T-helper 17 cell (primary cell): Measurements from ENCODE around the gene CRACR2B. TPM values are rescaled to one million over a fixed set of nuclear protein-coding genes. Genes with fewer than 3 reads are reported as not detected.

Source experiments
- ATAC-seq: fragments of 150-1000 bp; cut with Tn5 transposase; 2 replicates; pipeline ENCODE4 v1.10.0; 2021; ENCODE audit warnings: mild to moderate bottlenecking, moderate library complexity
- DNase-seq, 3 donors: peaks; one replicate each; pipeline versions ENCODE4 v3.0.0 to v3.0.0-alpha.2; 2020 to 2021
- H3K9me3 ChIP-seq: one replicate; pipeline ENCODE4 v1.7.0; 2013; ENCODE audit warnings: low read length, mild to moderate bottlenecking; ENCODE audit not compliant: control insufficient read depth, poor library complexity, severe bottlenecking
- H3K27ac Mint-ChIP-seq: one replicate; pipeline ENCODE4 v1.8.0; 2022; ENCODE audit warnings: mild to moderate bottlenecking, moderate library complexity, mixed read lengths
- H3K27me3 Mint-ChIP-seq: one replicate; pipeline ENCODE4 v1.8.0; 2022; ENCODE audit warnings: mixed read lengths
- H3K36me3 Mint-ChIP-seq: one replicate; pipeline ENCODE4 v1.8.0; 2022; ENCODE audit warnings: low read depth, mixed read lengths
- H3K4me1 Mint-ChIP-seq: one replicate; pipeline ENCODE4 v1.8.0; 2022; ENCODE audit warnings: mild to moderate bottlenecking, mixed read lengths
- H3K4me3 Mint-ChIP-seq: one replicate; pipeline ENCODE4 v1.8.0; 2022; ENCODE audit warnings: mild to moderate bottlenecking, moderate library complexity, mixed read lengths
- total RNA-seq, 4 donors: library from RNA in 2 of 4; stranded (reverse) in 2 of 4; gene quantifications; one replicate each; pipeline ENCODE4 v1.2.3 and lab custom pipeline; 2022 to 2026

CRACR2B gene
- total RNA-seq, 2 donors from 2014 or later = 0.47 to 1.0 TPM

DNA sequence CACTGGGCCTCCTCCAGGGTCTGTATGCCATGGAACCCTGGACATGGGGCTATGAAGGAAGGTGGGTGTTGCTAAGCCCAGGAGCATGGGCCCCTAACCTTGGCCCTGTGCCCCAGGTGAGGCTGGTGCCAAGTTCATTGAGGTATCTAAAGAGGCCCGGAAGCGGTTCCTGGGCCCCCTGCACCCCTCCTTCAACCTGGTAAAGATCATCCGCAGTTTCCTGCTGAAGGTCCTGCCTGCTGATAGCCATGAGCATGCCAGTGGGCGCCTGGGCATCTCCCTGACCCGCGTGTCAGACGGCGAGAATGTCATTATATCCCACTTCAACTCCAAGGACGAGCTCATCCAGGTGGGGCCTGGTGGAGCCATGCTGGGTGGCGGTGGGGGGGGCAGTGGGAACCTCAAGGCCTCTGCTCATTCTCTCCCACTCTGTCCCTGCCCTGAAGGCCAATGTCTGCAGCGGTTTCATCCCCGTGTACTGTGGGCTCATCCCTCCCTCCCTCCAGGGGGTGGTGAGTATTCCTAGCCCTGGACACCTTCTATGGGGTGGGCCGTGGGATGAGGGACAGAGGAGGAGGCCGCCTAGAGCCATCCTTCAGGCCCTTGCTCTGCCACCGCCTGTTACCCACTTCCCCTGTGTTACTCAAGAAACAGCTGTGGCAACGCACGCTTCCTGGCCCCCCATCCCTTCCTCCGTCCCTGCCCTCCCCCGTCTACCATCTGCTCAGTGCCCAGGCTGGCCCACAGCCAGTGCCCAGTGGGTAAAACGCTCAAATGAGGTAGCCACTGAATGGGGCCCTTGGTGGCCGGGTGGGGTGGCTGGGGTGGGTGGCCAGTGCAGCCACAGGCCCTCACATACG lies 6.0 kb upstream of the CRACR2B start:
- no peak for DNase-seq
- peaks cover 2% of the 10 kb centered on the region for H3K36me3 Mint-ChIP-seq
- ATAC-seq = no peak
- peaks cover 4% of the 10 kb centered on the region for H3K27me3 Mint-ChIP-seq
- H3K9me3 ChIP-seq = no peaks in the 10 kb centered on the region
- H3K4me3 Mint-ChIP-seq = peak overlapping the region; percentile 86
- H3K4me1 Mint-ChIP-seq = peaks cover 4% of the 10 kb centered on the region
- H3K27ac Mint-ChIP-seq = no peak overlapping the region

- ATAC-seq (no peak), DNase-seq (no peak)
- H3K36me3 Mint-ChIP-seq = peaks cover 2% of the 10 kb centered on the region
- H3K9me3 ChIP-seq = no peaks in the 10 kb centered on the region
- H3K4me3 Mint-ChIP-seq = peak overlapping the region; percentile 56
- peaks cover 16% of the 10 kb centered on the region for H3K27me3 Mint-ChIP-seq
- peaks cover 8% of the 10 kb centered on the region for H3K4me1 Mint-ChIP-seq
- peak overlapping the region; percentile 60 for H3K27ac Mint-ChIP-seq
These were observed 4.1 kb upstream of the CRACR2B start for GRCh38 chr11:823441-824291.

DNA sequence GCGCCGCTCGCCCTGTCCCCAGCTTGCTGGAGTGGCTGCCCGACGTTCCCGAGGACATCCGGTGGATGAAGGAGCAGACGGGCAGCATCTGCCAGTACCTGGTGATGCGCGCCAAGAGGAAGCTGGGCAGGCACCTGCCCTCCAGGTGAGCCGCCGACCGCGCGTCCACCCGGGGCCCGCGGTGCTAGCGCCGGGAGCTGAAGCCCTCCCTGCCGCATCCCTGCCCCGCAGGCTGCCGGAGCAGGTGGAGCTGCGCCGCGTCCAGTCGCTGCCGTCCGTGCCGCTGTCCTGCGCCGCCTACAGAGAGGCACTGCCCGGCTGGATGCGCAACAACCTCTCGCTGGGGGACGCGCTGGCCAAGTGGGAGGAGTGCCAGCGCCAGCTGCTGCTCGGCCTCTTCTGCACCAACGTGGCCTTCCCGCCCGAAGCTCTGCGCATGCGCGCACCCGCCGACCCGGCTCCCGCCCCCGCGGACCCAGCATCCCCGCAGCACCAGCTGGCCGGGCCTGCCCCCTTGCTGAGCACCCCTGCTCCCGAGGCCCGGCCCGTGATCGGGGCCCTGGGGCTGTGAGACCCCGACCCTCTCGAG lies 3.3 kb upstream of the CRACR2B start:
- ATAC-seq = no peak
- no peak for DNase-seq
- Mint-ChIP-seq H3K27me3 (peaks cover 23% of the 10 kb centered on the region), H3K4me1 (peaks cover 9% of the 10 kb centered on the region), H3K4me3 (no peak overlapping the region), H3K36me3 (peaks cover 2% of the 10 kb centered on the region), H3K27ac (peak overlapping the region; percentile 87)
- no peaks in the 10 kb centered on the region for H3K9me3 ChIP-seq

- DNase-seq (no peak), ATAC-seq (no peak)
- Mint-ChIP-seq H3K27ac (peak overlapping the region; percentile 87), H3K27me3 (peaks cover 28% of the 10 kb centered on the region), H3K36me3 (peaks cover 2% of the 10 kb centered on the region), H3K4me1 (peaks cover 12% of the 10 kb centered on the region), H3K4me3 (peak overlapping the region; percentile 36)
- no peaks in the 10 kb centered on the region for H3K9me3 ChIP-seq
These were observed 2.8 kb upstream of the CRACR2B start for GRCh38 chr11:824942-825341.

GRCh38 chr11:825366-826226 lies 2.1 kb upstream of the CRACR2B start:
- H3K9me3 ChIP-seq = no peaks in the 10 kb centered on the region
- Mint-ChIP-seq H3K4me1 (peaks cover 15% of the 10 kb centered on the region), H3K27ac (peak overlapping the region; percentile 87), H3K27me3 (peaks cover 28% of the 10 kb centered on the region), H3K36me3 (peaks cover 2% of the 10 kb centered on the region), H3K4me3 (peak overlapping the region; percentile 36)
- ATAC-seq = no peak
- DNase-seq = no peak

- Mint-ChIP-seq H3K4me1 (peaks cover 15% of the 10 kb centered on the region), H3K36me3 (peaks cover 2% of the 10 kb centered on the region), H3K27me3 (peaks cover 28% of the 10 kb centered on the region), H3K4me3 (peak overlapping the region; percentile 78), H3K27ac (no peak overlapping the region)
- H3K9me3 ChIP-seq = no peaks in the 10 kb centered on the region
- ATAC-seq = no peak
- DNase-seq = no peak
These were observed 1.5 kb upstream of the CRACR2B start for GRCh38 chr11:826227-826621.

- peaks cover 17% of the 10 kb centered on the region for H3K4me1 Mint-ChIP-seq
- no peaks in the 10 kb centered on the region for H3K9me3 ChIP-seq
- DNase-seq = no peak
- H3K27ac Mint-ChIP-seq = no peak overlapping the region
- peaks cover 2% of the 10 kb centered on the region for H3K36me3 Mint-ChIP-seq
- peak; percentile 5 for ATAC-seq
- peaks cover 28% of the 10 kb centered on the region for H3K27me3 Mint-ChIP-seq
- H3K4me3 Mint-ChIP-seq = peak overlapping the region; percentile 78
These were observed 928 bp upstream of the CRACR2B start for GRCh38 chr11:826836-827145.

GRCh38 chr11:827146-827896 lies 398 bp upstream of the CRACR2B start:
- H3K9me3 ChIP-seq = no peaks in the 10 kb centered on the region
- no peak for DNase-seq
- Mint-ChIP-seq H3K27ac (no peak overlapping the region), H3K4me1 (peaks cover 18% of the 10 kb centered on the region), H3K27me3 (peaks cover 28% of the 10 kb centered on the region), H3K4me3 (peak overlapping the region; percentile 83), H3K36me3 (peaks cover 2% of the 10 kb centered on the region)
- ATAC-seq = peak; percentile 10

DNA sequence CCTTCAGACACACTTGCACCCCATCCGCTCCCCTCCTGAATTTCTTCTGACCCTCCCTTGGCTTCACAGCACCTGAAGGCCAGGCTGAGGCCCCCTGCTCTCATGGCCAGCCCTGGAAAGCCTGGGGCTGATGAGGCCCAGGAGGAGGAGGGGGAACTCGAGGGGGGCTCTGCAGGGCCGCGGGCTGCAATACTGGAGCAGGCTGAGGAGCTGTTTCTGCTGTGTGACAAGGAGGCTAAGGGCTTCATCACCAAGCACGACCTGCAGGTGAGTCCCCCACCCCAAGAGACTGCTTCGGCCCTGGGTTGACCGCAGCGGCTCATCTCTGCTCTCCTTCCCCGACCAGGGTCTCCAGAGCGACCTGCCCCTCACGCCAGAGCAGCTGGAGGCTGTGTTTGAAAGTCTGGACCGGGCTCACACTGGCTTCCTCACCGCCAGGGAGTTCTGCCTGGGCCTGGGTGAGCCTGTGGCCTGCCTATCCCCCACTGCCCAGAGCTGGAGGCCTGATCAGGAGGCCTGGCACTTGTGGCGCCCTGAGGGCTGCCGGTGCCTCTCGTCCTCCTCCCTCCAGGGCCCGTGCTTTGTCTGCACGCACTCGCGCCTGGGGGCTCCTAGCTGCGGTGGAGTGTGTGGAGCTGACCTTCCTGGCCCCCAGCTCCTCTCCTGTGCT lies 922 bp downstream of the CRACR2B start:
- Mint-ChIP-seq H3K4me1 (peaks cover 19% of the 10 kb centered on the region), H3K36me3 (peaks cover 2% of the 10 kb centered on the region), H3K27me3 (peaks cover 28% of the 10 kb centered on the region), H3K27ac (no peak overlapping the region), H3K4me3 (peak overlapping the region; percentile 83)
- DNase-seq = no peak
- no peaks in the 10 kb centered on the region for H3K9me3 ChIP-seq
- ATAC-seq = no peak

- Mint-ChIP-seq H3K27me3 (peaks cover 28% of the 10 kb centered on the region), H3K27ac (no peak overlapping the region), H3K36me3 (peaks cover 2% of the 10 kb centered on the region), H3K4me3 (peak overlapping the region; percentile 80), H3K4me1 (peaks cover 25% of the 10 kb centered on the region)
- H3K9me3 ChIP-seq = no peaks in the 10 kb centered on the region
- ATAC-seq (no peak), DNase-seq (no peak)
These were observed 1.6 kb downstream of the CRACR2B start for GRCh38 chr11:829176-829846.

DNA sequence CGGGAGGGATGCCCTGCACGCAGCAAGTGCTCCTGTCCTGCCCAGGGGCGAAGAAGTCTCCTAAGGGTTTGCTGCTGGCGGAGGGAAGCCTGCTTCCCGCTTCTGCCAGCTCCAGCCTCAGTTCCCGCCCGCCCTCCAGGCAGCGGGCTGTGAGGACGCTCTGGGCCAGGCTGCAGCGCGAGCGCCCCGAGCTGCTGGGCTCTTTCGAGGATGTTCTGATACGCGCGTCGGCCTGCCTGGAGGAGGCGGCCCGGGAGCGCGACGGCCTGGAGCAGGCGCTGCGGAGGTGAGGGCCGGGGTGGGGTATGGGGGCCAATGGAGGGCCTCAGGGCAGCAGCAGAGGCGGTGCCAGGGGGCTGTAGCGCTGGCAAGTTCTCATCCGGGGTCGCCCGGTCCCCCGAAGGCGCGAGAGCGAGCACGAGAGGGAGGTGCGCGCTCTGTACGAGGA lies 2.2 kb downstream of the CRACR2B start:
- DNase-seq (no peak), ATAC-seq (peak; percentile 8)
- Mint-ChIP-seq H3K36me3 (peaks cover 2% of the 10 kb centered on the region), H3K27ac (no peak overlapping the region), H3K4me3 (peak overlapping the region; percentile 80), H3K4me1 (peaks cover 26% of the 10 kb centered on the region), H3K27me3 (peaks cover 28% of the 10 kb centered on the region)
- no peaks in the 10 kb centered on the region for H3K9me3 ChIP-seq
